ENCODE data around the gene OXER1. TPM values are rescaled to one million over a fixed set of nuclear protein-coding genes. Genes with fewer than 3 reads are reported as not detected.

Gene OXER1
- polyA plus RNA-seq, 10 donors: 4.0 to 9.2 (median 5.2) TPM

GRCh38 chr2:42795275-42795674 is 31.3 kb upstream of the OXER1 start:
- DNase-seq: no peak

GRCh38 chr2:42794271-42795046 is 30.5 kb upstream of the OXER1 start:
- DNase-seq: peak in 2 of 3 donors; percentile 27 to 39

GRCh38 chr2:42793334-42794270 is 29.7 kb upstream of the OXER1 start:
- DNase-seq: peak; percentile 27 to 89 (median 64)

- peak; percentile 41 to 91 (median 75) for DNase-seq
Observed at GRCh38 chr2:42792583-42793333, 28.8 kb upstream of the OXER1 start, which contains the start of gene HAAO. TSS of gene HAAO (minus strand) at chr2:42792583. CDS start at chr2:42792536, 47 bp downstream.

GRCh38 chr2:42792087-42792582 is 28.2 kb upstream of the OXER1 start:
- no peak for DNase-seq

GRCh38 chr2:42791606-42792005 is 27.7 kb upstream of the OXER1 start:
- DNase-seq: no peak

GRCh38 chr2:42789751-42790150 is 25.8 kb upstream of the OXER1 start:
- no peak for DNase-seq

GRCh38 chr2:42788882-42789281 is 24.9 kb upstream of the OXER1 start:
- no peak for DNase-seq

- DNase-seq: no peak
Observed at GRCh38 chr2:42788478-42788793, 24.5 kb upstream of the OXER1 start.

- no peak for DNase-seq
Observed at GRCh38 chr2:42787788-42788477, 24.0 kb upstream of the OXER1 start.

- DNase-seq: no peak
Observed at GRCh38 chr2:42787424-42787787, 23.5 kb upstream of the OXER1 start.

- no peak for DNase-seq
Observed at GRCh38 chr2:42786561-42787345, 22.8 kb upstream of the OXER1 start.

- DNase-seq: no peak
Observed at GRCh38 chr2:42784204-42784880, 20.4 kb upstream of the OXER1 start.

- no peak for DNase-seq
Observed at GRCh38 chr2:42783511-42783910, 19.6 kb upstream of the OXER1 start.

- no peak for DNase-seq
Observed at GRCh38 chr2:42781181-42781580, 17.2 kb upstream of the OXER1 start.

GRCh38 chr2:42777883-42778805 is 14.2 kb upstream of the OXER1 start:
- DNase-seq: no peak

GRCh38 chr2:42775810-42776209 is 11.9 kb upstream of the OXER1 start:
- no peak for DNase-seq

GRCh38 chr2:42775186-42775585 is 11.3 kb upstream of the OXER1 start:
- DNase-seq: no peak

All from muscle of back (tissue), 11 donors.